K562 (cell line): ENCODE measurements around the gene CHMP2A. TPM values are rescaled to one million over a fixed set of nuclear protein-coding genes. Genes with fewer than 3 reads are reported as not detected.

Experiments used
- CBFB ChIP-seq: sonication (generic); formaldehyde crosslinking; IDR thresholded peaks from 2 replicates; pipeline ENCODE4 v1.4.0; 2020; ENCODE audit warnings: mild to moderate bottlenecking, missing genetic modification reagents
- CEBPB ChIP-seq: fragments of 450-650 bp; IDR thresholded peaks from 2 replicates; pipeline ENCODE4 v1.6.1; 2016; ENCODE audit warnings: missing genetic modification characterization, missing compliant biosample characterization
- CTCFL ChIP-seq: IDR thresholded peaks from 2 replicates; pipeline ENCODE4 v1.6.1; 2011; ENCODE audit warnings: borderline replicate concordance, low read depth, mild to moderate bottlenecking, moderate library complexity, low read length; ENCODE audit not compliant: insufficient read depth, poor library complexity, severe bottlenecking
- KLF16 ChIP-seq: IDR thresholded peaks from 2 replicates; pipeline ENCODE4 v1.6.1; 2016; ENCODE audit warnings: antibody characterized with exemption
- SMAD1 ChIP-seq: fragments of 150-350 bp; IDR thresholded peaks from 2 replicates; pipeline ENCODE4 v1.6.1; 2014; ENCODE audit warnings: low read length, low read depth; ENCODE audit not compliant: partially characterized antibody
- SP2 ChIP-seq: IDR thresholded peaks from 2 replicates; pipeline ENCODE4 v1.6.1; 2011; ENCODE audit warnings: mild to moderate bottlenecking, low read depth, low read length, moderate library complexity; ENCODE audit not compliant: poor library complexity, severe bottlenecking; ENCODE audit errors: extremely low read depth
- ZSCAN29 ChIP-seq: fragments of 450-650 bp; IDR thresholded peaks from 2 replicates; pipeline ENCODE4 v1.6.1; 2017
- polyA plus RNA-seq, 8 experiments: library from polyadenylated mRNA; depleted of rRNA in 4 of 8; stranded (reverse) in 5 of 8; unstranded in 3 of 8; fragments of >200 nt; fragmentation: Nextera tagmentation in 2 of 8; fragmentation: Illumina TruSeq in 1 of 8; extraction: Ambion mirVana in 2 of 8; extraction: Trizol in 1 of 8; gene quantifications; 2 replicates each; pipeline versions ENCODE4 v1.2.1 to v1.2.3, GENCODE V29; 2011 to 2014; ENCODE audit warnings: inconsistent platforms in 1 of 8, missing spikeins in 1 of 8
- total RNA-seq, 7 experiments: library from RNA; depleted of rRNA in 6 of 7; stranded (reverse); fragments of >200 nt in 6 of 7; fragmentation: Illumina TruSeq in 2 of 7; extraction: Trizol in 2 of 7; gene quantifications; 2 replicates each; pipeline versions ENCODE4 v1.2.1 to v1.2.3, GENCODE V29; 2011 to 2021; ENCODE audit warnings: low replicate concordance in 1 of 7
- TF ChIP-seq, protein P1 (sequence below): fragments of 250-450 bp; sonication (Bioruptor Pico); IDR thresholded peaks from 2 replicates; pipeline ENCODE4 v1.8.0; 2021; ENCODE audit warnings: borderline replicate concordance, mild to moderate bottlenecking, moderate library complexity; ENCODE audit not compliant: poor library complexity, severe bottlenecking
- TF ChIP-seq, protein P2 (sequence below), 2 experiments: fragments of 450-650 bp in 1 of 2; sonication (generic) in 1 of 2; formaldehyde crosslinking in 1 of 2; IDR thresholded peaks in 1 of 2; conservative IDR thresholded peaks in 1 of 2; 2 replicates each; pipeline versions ENCODE4 v1.6.1 to v1.8.1; 2016 to 2023; ENCODE audit warnings: mild to moderate bottlenecking in 2 of 2, moderate library complexity in 2 of 2, inconsistent platforms in 1 of 2, missing genetic modification reagents in 1 of 2

CHMP2A gene
- total and polyA plus RNA-seq, 9 of the 15 experiments (the other 6 are each of a cell fraction or from before 2014, with no cell fraction given), result 57.6 to 159 (median 87.2) TPM

DNA sequence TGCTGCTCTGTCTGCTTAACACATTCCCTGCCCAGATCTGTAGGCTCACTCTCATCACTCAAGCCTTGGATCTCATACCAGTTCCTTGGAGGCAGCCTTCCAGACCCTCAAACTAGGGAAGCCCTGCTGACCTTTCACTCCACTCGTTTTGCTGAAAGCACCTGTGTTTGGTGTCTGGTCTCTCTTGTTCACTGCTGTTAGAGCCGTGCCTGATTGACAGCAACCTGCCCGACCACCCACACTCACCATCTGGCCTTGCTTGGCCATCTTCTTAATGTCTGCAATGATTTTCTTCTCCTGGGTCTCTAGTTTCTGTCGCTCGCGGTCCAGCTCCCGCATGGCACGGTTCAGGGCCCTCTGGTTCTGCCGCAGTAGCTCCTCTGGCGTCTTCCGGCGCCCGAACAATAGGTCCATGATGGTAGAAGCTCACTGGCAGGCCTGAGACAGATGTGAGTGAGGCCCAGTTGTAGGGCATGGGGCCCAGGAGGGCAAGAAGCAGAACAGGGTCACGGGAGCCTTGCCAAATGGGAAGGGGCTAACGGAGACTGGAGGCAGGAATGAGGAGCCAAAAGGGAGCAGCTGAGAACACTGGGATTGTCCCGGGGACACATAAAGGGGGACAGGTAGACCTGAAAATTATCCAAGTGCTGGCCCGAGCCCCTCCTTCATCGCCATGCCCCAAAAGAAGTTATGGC lies 959 bp downstream of the CHMP2A start (continued):
- TF ChIP-seq, protein P1, sequence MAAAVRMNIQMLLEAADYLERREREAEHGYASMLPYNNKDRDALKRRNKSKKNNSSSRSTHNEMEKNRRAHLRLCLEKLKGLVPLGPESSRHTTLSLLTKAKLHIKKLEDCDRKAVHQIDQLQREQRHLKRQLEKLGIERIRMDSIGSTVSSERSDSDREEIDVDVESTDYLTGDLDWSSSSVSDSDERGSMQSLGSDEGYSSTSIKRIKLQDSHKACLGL (CRISPR knock-in tag), result no peak
- TF ChIP-seq KLF16 (no peak), CEBPB (tag) (no peak), SMAD1 (no peak), ZSCAN29 (0 out of 2 replicates have a peak, but pooled peaks have one; percentile 30), CBFB (no peak), SP2 (no peak), CTCFL (no peak)
- TF ChIP-seq, protein P2, sequence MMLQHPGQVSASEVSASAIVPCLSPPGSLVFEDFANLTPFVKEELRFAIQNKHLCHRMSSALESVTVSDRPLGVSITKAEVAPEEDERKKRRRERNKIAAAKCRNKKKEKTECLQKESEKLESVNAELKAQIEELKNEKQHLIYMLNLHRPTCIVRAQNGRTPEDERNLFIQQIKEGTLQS (IDR thresholded peaks at IDR 0.05), result no peak
- TF ChIP-seq, protein P2 (CRISPR knock-in tag; conservative IDR thresholded peaks at IDR 0.05), result no peak
